Activated CD4-positive, alpha-beta T cell treated with anti-CD3 and anti-CD28 coated beads for 48 hours (primary cell): ENCODE results near the gene GBX2.

Experiments used
- DNase-seq: peaks from one replicate; pipeline ENCODE4 v3.0.0-alpha.2; 2020

Gene GBX2

DNA sequence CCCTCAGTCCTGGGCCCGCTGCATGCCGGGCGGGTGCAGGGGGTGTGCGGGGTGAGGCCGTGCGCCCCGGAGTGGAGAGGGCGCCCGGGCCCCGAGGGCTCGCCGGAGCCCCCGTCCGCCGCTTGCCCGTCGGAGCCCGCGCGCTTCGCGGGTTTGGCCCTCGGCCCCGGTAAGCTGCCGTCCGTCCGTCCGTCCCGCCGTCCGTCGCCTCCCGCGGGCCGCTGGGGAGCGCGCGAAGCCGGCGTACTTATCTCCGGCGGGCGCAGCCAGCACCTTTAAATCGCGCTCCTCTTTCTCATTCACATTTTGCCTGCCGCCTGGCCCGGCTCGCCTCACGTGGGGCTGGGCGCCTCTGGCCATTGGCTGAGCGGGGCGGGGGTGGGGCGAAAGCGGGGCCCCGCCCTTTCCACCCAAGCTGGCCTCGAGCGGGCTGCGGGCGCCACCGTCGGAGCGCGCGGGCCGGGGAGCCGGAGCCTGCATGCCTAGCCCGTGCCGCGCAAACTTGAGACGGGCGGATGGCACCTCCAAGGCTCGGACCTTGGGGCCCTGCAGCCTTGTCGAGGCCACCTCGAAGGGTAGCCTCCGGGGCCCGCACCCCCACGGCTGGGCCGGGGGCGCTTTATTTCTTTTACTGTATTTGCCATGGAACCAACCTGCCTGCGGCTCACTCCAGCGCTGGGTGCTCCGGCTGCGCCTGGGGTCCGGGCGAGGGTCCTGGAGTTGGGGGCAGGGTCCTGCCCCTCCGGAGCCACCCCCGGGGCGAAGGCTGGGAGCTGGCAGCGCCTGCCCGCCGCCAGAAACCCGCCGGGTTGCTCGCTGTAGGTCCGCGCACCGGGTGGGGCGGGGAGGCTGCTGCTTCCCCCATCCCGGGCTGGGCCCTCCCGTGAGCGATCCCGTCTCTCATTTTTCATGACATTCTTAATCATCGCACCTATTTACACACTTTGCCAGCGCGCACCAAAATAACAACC lies at the start of gene GBX2:
GBX2 (minus strand) TSS at position 277 of the 971 bp plus-strand sequence. CDS start 415 bp downstream, outside the sequence.
- DNase-seq = peak; percentile 38

DNA sequence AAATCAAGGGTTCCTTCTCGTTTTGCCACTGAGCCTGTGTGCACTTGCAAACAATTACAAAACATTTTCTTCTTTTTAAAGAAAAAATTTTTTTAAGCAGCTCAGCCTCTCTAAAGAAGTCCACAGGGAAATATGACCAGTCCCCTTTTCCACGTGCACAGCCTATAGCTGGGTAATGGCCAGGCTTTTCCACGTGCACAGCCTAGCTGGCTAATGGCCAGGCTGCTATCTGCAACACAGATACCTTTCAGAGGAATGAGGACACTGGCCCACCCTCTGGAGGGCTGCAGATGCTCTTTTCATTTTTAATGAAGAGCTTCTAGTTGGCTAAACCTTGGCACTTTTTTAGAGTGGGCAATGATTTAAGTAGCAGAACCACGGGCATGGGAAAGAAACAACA lies 49.7 kb upstream of the GBX2 start:
- no peak for DNase-seq

DNA sequence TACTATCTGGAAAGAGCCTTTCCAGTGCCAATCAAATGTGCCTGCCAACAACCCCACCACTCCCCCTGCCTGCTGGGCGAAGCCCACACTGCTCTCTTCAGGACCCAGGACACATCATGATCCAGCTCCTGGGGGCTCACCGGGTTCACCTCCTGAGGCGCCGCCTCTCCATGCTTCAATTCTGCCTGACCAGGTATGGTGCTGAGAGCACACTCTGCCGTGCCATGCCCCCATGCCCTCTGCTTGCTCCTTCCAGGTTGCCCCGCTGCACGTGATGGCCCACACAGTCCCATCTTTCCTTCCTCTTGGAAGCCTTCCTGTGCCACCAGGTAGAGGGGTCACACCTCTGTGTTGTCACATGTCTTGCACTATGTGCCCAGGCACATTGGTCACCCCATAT lies 48.5 kb upstream of the GBX2 start:
- no peak for DNase-seq

DNA sequence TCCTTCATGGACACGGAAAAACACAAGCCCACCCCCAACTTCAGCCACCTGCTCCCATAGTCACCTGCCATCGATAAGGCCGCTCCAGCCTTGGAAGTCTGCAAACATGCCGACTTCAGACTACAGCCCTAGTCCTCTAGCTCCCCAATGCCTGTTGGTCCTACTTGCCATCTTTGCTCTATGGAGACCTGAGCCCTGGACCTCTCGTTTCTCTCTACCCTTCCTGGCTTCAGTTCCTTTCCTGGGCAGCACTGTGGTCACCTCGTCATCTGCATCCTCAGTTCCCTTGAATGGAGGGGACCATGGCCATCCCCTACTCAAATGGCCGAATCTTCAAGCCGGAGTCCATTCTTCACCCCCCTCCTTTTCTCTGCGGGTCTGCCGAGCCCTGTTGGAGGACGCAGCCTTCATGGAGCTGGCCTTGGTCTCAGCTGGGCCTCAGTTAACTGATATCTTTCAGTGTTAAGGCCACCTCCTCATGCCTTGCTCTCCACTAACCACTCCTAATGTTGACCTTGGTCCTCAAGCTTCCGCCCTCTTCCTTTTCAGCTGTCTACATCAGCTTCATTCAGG lies 47.7 kb upstream of the GBX2 start:
- DNase-seq = no peak

DNA sequence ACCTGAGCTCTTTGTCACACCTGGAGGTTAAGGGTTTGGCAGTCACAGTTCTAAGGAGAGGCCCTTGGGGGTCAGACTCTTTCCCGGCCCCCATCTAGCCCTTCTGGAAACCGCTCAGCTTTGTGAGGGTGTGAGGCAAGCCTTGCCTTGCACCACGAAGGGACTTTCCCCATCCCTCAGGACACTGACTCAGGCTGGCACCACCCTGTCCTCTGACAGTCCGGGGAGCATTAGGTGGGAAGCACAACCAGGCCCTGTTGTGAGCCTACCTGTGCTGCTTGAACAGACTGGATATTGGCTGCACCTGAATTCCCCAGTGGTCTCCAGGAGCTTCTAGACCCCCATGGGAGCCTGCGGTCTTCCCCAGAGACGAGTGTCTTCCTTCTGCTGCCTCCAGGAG lies 47.0 kb upstream of the GBX2 start:
- no peak for DNase-seq

DNA sequence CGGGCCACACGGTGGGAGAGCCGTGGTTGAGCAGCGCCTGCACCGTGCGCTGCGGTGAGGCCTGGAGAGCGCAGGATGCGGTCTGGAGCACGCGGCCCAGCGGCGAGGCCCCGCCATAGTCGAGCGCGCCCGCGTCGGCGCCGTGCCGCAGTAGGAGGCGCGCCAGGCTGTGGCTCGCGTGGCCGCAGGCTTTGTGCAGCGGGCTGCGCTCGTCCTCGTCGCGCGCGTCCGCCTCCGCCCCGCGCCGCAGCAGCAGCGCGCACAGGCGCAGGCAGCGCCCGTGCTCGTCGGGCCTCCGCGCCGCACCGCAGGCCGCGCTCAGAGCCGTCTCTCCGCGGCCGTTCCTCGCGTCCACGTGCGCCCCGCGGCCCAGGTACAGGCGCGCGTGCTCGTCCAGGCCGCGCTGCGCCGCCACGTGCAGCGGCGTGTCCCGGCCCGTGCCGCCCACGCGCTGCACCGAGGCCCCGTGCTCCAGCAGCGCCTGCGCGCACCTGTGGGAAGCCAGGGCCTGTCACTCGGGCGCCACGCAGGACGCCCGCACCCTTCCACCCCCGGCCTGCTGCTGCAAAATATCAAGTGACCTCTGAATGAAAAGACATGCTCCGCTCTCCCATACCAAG lies 46.3 kb upstream of the GBX2 start:
- DNase-seq = no peak

DNA sequence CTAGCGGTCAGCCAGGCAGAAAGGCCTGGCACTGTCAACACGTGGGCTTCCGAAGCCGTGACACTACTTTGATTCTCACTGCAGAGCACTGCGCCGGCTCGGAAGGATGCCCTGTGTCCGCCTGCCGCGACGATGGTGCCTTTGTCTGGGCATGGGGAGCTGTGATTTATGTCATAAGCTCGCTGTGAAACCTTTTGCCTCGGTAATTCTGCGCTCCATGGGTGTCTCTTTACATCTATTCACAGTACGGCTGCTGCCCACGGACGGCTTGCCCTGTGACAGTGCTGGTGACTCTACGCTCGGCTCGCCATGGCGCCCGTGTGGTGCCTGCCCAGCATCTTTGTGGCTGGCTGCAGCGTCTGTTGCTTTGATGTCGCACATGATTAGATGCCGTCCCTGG lies 43.1 kb upstream of the GBX2 start:
- DNase-seq = no peak

DNA sequence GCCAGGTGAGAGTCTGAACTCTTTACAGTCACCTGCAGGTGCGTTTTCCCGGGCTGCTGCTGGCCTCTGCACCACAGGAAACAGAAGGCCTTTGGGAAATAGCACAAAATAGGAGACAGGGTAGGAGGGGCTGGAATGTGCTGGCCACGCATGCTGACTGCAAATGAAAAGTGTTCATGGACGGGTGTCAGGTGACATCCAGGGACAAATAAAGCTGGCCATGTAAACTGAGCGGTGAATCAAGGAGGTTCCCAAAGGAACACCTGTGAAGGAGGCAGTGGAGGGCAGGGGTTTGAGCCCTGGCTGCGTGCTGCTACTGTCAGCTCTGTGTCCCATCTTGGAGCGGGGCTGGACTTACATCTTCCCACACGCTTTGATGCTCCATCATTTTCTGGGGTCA lies 42.4 kb upstream of the GBX2 start:
- DNase-seq = no peak

DNA sequence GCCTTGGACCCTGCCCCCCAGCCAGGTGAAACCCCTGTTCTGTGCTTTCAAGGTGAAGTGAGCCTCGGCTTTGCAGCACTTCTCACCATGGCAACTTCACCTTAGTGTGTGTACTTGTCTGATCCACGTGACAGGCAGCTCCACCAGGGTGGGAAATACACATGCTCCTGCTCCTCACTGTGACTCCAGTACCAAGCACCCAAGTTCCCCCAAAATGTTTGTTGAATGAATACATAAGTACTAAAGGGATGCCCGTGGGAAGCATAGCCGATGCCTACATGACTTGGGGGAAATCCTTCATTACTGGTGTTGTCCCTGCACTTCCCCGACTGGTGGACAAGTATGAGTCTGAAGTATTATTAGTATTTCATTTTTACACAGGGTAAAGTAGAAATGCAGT lies 41.8 kb upstream of the GBX2 start:
- DNase-seq = no peak

DNA sequence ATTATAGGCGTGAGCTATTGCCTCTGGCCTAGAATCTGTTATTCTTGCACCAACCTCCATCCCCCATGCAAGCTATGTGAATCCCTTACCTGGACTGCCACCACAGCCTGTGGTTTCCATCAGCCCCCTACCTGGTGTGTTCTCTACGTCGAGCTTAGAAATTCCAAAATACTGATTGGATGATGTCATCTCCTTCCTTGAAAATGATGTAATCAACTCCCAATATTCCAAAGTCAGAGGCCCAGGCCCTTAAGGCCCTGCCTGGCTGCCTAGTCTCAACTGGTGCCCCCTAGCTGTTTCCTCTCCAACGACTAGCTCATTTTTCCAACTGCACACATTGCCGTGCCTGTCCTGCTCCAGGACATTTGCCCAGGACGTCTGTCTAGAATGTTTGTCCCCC lies 41.3 kb upstream of the GBX2 start:
- no peak for DNase-seq

DNA sequence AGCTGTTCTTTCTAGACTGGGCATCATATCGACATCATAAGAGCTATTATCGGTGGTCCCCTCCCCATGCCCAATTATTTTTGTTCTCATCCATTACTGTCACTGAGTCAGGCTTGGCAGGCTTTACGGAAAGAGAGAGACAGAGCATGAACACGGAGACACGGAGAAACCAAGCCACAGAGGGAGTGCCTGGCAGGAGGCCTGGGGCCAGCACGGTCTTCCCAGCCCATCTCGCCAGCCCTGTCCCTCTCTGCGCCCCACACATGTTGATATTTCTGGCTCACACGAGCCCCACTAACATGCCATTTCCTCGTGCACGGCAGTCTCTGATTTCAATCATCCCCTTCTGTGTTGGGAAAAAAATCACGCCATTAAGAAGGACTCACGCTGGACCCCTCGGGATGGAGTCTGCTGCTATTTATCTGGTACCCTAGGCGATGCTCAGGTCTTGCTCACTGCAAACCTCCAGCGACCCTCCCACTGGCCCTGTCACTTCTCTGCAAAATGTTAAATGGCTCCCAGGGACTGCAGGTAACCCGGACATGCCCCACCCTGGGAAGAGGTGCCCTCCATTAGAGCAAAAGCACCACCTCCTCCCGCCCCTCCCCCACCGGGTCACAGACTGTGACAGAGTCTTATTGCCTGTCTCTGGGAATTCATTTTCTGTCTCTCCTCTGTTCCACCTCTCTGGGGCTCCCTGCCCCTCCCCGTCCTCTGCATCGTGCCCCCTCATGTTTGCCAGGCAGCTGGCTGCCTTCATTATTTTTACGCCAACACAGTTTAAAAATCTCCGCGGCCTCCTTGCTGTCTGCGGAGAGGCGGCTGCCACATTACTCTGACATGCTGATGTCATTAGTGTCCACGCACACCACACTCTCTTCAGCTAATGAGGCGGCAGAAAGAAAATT lies 40.1 kb upstream of the GBX2 start:
- no peak for DNase-seq

DNA sequence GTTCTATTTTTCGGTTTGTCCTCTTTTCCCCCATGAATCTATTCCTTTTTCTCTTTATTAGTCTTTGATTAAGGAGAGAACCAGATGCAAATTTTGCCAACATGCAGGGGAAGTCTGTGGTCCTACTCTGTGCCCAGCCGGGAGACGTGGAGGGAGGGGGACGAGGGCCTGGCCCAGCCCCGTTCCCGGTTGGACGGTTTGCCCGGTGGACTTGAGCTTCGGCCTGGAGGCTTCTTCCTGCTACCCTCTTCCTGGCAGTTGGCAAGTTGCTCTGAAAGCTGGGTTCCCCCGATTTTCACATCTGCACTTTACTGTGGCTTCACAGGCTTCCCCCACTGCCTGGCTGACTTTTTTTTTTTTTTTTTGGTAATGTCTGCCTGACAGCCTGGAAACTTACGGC lies 39.3 kb upstream of the GBX2 start:
- DNase-seq = no peak

DNA sequence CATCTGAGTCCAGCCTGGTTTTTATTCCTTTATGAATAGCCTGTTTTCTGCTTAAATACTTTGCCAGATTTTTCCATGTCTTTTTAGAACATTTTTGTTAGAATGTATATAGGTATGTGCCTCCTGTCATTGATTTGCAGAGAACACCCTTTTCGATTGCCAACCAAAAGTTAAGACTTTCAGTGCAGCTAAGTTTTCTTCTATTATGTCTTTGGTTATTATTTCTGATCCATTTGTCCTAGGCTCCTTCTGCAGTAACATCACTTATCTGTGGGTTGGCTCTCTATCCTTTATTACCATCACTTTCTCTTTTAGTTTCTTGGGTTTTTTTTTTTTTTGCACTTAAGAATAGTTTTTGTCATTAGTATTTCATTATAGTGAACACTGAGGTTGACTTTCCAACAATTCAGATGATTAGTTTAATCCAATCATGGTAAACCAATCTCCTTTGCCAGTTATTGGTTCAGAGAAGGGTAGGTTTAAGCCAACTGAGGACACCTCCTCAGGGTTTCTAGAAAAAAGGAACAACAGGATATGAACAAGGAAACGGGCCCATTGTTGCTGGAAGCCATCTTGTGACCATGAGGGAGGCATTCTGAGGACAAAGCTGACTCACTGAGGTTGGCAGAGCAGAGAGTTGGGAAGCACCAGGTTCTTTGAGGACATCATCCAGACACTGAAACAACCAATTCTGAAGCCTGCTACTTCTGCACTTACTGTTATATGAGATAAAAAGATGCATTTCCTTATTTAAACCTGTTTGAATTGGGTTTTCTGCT lies 37.9 kb upstream of the GBX2 start:
- DNase-seq = no peak

DNA sequence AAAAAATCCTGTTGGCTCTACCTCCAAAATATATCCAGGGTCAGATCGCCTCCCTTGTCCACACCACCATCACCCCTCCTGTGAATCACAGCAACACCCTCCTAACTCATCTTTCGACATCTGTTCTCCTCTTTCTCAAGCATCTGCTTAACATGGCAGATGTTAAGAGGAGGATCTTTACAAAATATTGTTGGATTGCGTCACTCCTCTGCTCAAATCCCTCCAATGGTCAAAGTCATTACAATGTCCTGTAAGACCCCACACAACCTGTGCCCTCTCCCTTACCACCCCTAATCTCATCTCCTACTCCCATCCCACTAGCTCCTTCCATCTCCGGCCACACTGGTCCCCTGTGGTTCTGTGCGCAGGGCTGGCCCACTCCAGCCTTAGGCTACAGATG lies 36.8 kb upstream of the GBX2 start:
- no peak for DNase-seq

DNA sequence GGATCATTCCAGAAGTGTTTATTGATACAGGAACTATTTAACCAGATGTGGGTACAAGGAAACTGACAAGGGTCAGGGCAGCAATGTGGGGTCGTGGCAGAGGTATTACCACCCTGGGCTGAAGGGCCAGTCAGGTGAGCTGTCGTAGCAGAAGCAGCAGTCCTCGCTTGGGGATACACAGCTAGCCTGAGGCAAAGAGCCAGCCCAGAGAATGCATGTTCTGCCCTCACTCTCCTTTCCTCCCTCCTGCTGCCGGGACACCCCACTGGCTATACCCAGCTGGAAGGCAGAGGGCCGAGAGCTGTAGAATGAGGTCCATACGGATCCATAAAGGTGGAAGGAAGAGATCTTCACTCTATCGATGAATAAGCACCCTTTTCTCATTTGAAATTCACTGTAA lies 32.2 kb upstream of the GBX2 start:
- no peak for DNase-seq

DNA sequence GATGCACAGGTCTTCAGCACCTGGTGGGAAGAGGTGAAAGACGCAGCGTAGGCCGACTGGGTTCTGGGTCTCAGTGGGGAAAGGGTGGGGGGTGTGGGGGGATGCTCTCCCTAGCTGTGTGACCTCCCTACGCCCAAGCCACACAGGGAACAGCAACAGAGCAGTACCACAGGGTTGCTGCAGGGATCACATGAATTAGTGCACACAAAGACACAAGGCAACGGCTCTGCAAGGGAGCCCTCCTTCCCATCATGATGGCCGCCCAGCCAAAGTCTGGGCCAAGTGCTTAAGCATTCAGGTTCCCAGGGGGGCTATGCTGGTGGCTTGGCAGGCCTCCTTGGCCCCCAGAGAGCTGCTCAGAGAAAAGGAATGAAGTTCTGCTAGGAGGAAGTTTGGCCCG lies 28.2 kb upstream of the GBX2 start:
- DNase-seq = no peak

DNA sequence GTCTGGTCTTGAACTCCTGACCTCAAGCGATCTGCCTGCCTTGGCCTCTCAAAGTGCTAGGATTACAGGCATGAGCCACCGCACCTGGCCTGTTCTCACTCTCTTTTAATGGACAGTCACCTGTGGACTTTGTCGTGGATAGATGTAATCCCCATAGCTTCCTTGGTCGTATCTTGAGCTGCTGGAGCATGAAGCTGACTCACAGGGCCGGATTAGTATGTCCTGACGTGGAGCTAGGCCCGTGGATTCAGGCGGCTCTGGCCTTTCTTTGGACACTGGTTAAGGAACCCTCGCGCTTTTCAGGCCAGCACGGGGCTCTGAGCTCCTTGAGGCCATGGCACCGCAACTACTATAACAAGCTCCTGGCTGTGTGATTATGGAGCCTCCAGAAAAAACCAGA lies 27.5 kb upstream of the GBX2 start:
- DNase-seq = no peak

DNA sequence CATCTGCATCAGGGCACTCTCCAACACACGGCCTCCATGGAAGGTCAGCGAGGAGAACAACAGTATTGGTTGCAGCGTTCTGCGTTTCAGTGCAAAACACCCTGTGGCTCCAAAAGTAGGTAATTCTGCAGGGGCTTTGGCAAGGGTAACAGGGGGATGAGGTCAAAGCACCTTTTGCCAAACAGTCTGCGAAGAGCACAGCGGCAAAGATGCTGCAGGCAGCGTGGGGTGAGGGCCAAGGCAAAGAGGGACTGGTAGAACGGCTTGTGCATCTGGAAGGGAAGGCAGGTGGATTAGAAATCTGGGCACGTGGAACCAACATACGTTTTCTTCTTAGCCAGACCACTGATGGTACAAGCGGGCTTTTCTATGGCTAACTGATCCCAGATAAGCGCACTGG lies 26.6 kb upstream of the GBX2 start:
- no peak for DNase-seq

DNA sequence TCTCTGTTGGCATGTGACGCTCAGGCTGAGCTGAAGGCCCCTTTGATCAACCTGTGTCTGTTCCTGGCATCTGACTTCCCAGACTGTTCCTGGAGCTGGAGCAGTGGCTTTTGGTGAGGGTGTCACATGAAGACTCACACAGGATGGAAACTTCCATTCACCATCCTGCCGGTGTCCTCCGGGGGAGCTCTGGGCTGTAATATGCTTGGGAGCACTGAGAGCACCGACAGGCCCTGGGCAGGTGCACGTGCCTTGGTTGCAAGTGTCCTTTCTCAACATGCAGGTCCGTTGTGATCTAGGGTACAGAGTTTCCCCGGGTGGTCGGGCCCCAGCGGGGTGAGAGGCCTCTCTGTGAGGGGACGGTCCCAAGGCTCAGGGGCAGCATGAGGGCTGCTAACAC lies 24.8 kb upstream of the GBX2 start:
- no peak for DNase-seq

DNA sequence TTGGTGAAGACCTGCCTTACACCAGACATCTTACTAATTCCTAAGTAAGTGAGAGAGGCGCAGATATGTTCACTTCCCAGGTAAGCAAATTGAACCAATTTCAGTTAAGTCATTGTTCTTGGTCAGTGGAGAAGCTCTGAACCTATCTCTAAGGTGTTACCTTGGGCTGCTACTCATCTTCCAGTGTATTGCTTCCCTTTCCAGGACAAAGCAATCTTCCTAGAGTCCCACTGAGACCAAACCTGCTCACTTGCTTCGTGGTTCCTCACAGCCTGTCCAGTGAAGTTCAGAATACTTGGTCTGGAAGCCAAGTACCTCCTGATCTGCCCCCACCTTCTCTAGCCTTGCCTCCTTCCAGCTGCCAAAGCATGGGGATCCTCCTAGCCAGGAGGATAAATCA lies 22.5 kb upstream of the GBX2 start:
- DNase-seq = no peak

DNA sequence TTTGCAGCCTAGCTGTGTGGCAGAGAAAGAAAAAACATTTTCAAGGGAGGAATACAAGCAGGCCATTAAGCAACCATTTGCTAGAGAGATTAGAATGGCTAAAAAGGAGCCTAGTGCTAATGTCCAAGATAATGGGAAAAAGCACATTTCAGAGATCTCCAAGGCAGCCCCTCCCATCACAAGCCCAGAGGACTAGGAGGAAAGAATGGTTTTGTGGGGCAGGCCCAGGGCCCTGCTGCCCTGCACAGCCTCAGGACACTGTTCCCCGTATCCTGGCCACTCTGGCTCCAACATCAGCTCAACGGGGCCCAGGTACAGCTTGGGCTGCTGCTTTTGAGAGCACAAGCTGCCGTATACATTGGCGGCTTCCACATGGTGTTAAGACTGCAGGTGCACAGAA lies 16.5 kb upstream of the GBX2 start:
- no peak for DNase-seq

DNA sequence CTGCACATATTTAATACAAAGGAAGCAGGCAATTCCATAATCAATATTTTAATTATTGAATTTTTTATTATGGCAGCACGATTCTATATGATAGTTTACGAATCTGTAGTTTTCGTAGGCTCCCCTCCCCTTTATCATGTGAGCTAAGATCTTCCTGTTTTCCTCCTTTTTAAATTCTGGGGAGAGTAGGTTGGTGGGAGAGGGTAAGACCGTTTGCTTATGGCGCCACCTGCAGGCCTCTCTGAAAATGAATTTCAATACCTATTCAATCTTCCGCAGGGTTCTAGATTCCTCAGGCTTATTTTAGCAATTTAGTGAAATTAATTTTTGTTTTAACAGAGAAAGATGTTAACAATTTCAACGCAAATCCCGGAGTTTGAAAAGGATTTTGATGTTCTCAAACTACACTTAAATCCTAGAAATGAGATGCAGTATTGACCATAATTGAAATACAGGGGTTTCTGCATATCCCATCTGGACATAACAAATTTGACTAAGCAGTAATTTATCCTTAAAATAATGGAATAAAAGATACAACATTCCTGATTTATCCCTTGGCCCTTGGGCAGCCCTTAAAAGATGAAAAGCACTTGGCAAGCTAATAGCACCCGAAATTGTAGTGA lies 12.8 kb upstream of the GBX2 start:
- DNase-seq = peak; percentile 71
